ENCODE measurements around the gene GRIA1.

The GRIA1 gene

DNA sequence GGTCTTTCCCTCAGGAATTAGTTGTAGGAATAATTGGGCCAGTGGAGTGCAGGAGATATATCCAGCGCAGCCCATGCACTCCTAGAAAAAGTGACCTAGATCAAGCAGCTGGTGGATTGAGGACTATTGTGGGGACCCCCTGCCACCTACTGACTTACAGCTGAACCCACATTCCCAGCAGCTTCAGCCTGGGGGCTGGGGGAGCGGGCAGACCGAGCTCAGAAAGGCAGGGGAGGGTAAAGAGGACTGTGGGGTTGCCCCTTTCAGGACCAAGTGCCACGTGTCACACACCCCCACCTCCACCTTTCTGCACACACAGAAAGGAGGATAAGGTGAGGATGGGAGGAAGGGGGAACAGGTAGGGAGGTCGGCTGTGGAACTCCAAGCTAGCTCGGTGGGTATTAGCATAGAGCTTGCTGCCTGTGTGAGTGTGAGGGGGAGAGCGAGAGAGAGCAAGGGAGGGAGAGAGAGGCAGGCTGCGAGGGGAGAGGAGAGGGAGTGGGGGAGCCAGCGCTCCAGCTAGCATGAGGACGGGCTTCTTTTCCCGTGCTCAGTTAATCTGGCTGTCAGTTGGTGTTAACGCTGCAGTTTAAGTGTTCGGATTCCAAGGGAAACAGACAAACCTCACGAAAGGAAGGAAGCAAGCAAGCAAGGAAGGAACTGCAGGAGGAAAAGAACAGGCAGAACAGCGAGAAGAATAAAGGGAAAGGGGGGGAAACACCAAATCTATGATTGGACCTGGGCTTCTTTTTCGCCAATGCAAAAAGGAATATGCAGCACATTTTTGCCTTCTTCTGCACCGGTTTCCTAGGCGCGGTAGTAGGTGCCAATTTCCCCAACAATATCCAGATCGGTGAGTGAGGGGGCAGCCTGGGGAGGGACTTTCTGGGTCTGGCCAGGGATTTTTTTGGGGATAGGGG, at the start of gene GRIA1:
TSS of gene GRIA1 (plus strand) at position 553 of the 920 bp plus-strand sequence.
- FAIRE-seq (no peak), DNase-seq (ENCODE audit: low spot score) (no peak)

DNA sequence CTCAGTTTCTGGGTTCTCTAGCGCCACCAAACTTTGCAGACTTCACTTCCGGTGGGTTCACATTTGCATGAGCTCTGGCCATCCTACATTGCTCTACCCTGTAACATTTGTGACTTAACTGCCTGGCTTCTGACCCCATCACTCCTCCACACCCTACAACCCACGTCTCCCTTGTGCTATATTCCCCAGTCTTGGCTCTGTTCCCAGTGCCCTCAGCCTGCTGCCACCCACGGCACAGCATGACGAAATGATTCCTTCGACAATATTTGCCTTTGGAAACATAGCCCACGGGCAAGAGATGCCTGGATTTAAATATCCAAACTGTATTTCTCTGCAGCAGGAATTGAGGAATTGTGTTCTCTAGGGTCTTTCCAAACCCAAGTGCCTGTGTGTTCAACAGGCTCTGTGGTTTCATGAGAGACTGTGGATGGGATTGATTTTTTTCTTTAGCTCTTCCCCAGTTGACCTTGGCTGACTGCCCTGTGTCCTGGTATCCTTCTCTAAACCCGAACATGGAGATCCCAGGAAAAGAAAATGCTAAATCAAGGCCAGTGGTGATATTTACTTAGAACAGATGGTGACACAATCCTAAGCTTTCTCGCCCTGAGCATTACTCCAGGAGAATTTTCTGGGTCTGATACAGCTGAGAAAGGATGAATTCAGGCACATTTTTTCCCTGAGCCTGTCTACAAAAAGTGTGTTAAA, 44.4 kb upstream of the GRIA1 start:
- FAIRE-seq (no peak), DNase-seq (ENCODE audit: low spot score) (no peak)

DNA sequence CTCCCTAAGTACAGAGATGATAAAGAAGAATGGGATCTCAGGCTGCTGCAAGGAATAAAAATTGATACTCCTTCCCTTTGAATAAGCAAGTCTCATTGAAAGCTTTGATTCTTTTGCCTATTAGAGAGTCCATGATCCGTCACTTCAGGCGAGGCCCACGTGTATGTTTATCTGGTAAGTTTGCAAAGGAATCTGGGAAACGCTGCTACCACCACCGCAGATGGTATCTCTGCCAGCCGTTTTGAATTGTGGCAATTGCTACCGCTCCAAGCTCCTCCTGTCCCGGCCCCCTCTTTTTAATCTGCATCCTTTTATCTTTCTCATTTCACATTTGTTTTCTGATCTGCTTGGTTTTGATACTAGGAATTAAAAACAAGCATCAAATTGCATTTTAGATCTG, 42.9 kb upstream of the GRIA1 start:
- DNase-seq (ENCODE audit: low spot score) (no peak), FAIRE-seq (no peak)

DNA sequence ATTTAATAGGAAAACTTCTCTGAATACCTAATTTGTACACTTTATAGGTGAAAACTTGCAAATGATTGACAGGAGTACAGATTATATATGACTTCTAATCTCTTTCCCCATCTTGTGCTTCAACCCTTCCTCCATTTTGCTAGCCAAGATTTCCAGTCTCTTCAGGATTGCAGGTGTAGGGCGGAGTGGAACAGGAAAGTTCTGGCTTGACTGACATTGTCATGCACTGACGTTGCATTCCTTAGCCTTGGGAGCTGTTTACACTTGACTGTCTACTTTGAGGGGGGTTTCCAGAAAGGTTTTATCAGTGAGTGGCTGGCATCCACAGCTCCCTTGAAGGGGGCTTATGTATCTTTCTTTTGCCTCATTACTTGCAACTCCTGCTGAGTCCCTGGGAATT, 34.1 kb upstream of the GRIA1 start:
- FAIRE-seq (no peak), DNase-seq (ENCODE audit: low spot score) (no peak)

DNA sequence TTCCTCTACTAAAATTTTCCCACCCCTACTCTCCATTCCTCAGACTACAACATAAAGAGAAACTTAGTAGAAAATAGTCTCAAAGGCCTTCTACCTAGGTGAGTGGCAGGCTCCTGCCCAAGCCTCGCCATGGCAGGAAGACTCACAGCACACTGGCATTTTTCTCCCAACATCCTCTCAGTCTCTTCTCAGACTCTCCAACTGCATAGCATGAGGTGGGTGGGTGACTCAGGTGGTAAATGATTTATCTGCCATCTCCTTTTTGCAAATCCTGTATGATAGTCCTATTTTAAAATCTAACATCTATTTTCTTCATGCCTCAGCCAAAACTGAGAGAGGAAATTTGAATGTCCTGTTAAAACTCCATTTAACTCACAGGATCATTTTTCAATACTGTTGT, 33.5 kb upstream of the GRIA1 start:
- FAIRE-seq (no peak), DNase-seq (ENCODE audit: low spot score) (peak; percentile 17)

DNA sequence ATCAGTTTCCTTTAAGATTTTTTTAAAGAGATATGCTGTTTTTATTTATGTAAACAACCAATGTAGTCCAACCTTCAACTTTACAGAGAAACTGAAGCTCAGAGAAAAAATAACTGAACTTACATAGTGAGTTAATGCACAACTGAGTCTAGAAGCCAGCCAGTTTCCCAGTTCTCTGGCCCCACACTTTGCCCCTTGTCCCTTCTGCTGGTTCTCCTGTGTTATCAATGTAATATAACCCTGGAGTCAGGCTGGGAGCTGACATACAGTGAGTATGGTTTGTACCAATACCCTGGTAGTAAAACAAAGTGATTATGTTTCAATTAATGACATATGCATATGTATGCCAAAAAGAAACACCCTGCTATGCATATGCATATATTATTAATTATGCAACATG, 32.2 kb upstream of the GRIA1 start:
- FAIRE-seq (no peak), DNase-seq (ENCODE audit: low spot score) (no peak)

DNA sequence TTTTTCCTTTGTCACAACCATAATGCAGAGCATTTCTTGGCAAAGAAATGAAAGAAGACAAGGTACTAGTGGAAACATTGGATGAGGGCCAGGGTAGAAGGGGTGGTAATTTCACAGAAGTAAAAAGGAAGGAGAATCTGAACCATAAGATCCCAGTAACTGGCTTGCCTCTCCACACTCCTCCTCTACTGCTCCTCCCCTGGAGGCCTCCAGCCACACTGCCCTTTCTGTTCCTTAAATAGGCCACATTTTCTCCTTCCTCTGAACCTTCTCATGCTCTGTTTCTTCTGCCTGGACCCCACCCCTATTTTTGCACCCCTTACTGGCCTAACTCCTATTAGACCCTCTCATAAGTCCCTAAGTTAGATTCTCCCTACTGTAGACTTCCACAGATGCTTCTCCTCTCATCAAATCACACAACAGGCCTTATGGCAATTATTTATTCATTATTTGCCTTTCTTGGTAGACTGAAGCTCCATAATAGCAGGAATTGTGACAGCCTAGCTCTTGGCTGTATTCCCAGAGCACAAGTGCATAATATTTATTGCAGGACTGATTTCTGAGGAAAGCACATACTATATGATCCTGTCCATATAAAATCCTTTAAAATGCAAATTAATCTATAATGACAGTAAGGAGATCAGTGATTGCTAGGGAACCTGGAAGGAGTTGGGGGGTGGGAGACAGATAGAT, 31.3 kb upstream of the GRIA1 start:
- no peak for DNase-seq (ENCODE audit: low spot score)
- no peak for FAIRE-seq

DNA sequence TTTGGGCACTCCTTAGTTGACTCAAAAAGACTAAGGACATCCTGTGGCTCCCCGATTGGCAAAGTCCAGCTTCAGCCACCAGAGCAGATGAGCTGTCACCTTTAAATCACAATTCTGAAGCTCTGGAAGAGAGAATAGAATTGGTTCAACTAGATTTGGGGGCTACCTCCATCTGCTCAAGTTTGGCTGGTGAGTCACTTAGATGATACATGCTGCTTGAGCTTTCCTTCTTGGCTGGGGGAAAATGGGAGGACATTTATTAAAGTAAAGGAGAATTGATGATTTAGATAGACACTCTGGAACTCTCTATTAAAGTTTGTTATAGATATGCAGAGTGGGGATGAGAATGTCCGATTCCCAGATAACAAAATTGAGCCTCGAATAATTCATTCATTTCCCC, 30.0 kb upstream of the GRIA1 start:
- DNase-seq (ENCODE audit: low spot score) (no peak), FAIRE-seq (no peak)

DNA sequence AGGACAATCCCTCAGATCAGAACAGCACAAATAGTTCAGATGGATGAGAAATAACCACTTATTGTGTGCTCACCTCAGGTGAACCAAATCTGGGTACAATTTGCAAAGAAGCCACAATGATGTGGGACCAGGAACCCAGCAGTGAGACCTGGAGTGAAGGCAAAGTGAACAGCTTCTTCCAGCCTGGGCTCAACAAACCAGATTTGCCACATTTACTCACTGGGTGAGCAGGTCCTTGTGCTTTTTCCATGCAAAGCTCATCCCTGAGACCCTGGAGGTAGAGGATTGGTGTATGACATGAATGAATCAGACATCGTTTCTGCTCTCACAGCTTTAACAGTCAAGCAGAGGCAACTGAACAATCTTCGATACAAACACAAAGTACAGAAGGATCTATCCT, 29.1 kb upstream of the GRIA1 start:
- FAIRE-seq (no peak), DNase-seq (ENCODE audit: low spot score) (no peak)

DNA sequence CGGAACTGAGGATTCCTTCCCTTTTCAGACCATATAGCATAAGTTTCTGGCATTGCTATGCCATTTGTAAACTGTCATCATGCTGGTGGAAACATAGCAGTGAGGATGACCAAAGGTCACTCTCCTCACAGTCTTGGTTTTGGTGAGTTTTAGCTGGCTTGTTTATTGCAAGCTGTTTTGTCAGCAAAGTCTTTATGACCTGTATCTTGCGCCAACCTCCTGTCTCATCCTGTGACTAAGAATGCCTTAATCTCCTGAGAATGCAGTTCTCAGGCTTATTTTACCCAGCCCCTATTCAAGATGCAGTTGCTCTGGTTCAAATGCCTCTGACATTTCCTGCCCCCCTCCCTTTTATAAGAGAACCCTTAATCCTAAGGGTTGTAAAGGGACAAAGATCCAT, 26.7 kb upstream of the GRIA1 start:
- DNase-seq (ENCODE audit: low spot score) (peak; percentile 12), FAIRE-seq (no peak)

DNA sequence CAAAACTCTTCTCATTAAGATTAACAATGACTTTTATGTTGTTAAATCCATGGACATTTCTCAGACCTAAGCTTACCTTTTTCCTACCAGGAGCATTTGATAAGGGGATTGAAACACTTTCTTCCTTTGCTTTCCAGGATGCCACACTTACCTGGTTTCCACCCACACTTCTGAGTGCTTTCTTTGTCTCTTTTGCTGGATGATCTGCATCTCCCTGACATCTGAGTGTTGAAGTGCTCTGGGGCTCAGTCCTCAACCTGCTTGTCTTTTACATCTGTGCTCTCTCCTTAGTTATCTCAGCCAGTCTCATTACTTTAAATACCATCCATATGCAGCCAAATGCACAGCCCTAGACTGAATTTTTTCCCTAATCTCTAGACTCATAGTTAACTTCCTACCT, 22.9 kb upstream of the GRIA1 start:
- no peak for FAIRE-seq
- no peak for DNase-seq (ENCODE audit: low spot score)

DNA sequence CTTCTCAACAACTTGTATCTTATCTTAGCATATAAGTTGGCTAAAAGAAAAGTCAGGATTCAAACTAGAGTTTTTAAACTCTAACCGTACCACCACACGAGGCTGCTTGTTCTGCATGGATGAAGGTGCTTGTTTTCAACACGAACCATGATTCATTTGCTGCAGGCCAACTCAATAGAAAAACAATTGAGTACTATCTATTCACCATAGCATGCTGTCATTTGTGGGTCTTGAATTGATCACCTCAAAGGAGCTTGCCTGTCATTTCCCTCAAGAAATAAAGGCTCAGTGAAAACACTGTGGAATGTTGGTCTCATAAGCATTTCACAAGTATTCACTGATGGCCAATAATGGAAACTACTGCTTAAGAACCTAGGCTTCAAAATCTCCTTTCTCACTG, 21.0 kb upstream of the GRIA1 start:
- FAIRE-seq (no peak), DNase-seq (ENCODE audit: low spot score) (no peak)

DNA sequence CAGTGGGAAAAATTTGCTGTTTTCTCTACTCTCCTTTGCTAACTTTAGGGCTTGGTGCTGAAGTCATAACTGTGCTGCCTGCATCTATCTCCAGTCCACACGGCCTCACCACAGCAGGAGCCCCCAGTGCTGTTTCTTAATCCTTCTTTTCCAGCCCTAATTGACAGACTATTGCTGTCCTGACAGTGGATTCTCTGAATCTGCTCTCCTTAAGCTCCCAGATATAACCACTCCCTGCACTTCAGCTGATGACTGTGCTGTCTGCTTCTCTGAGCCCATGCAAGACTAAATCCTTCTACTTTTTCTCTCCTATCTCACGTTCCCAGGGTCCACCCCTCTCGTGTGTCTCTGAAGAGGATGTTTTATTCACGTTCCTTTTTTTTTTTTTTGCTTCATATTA, 19.7 kb upstream of the GRIA1 start:
- DNase-seq (ENCODE audit: low spot score) (no peak), FAIRE-seq (no peak)

DNA sequence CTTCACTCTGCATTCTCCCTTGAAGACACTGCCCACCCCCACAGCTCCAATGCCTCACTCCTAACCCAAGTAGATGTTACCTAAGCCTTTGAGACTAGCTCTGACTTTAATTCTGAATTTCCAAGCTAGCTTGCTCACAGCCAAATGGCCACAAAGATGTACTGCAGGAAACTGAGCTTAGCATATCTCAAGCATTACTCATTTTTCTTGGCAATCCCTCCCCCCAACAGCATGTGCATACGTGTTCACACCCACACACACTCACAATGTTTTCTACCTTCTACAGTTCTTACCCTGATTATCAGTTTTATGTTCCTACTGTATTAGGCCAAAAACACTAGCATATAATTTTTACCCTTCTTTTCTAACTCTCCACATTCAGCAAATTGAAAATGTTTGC, 13.7 kb upstream of the GRIA1 start:
- peak; percentile 38 for FAIRE-seq
- DNase-seq (ENCODE audit: low spot score): peak; percentile 57

DNA sequence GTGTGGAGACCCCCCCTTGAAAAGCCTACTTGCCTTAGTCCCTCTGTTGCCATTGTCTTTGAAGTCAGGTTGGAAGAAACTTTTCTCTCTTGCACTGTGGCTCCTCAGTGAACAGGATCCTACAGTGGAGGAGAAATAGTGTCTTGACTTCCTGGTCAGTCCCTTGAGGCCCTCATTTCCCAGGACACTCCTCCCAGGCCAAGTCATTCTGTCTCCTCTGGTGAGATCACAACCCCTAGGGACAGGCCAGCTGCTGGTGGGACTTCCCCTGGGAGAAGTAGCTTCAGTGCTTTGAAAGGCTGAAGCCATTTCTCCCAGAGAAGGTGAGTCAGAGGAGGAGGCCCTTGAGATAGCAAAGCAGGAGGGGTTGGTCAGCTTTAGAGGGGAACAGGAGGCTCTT, 10.1 kb upstream of the GRIA1 start:
- DNase-seq (ENCODE audit: low spot score) (peak; percentile 70), FAIRE-seq (no peak)

DNA sequence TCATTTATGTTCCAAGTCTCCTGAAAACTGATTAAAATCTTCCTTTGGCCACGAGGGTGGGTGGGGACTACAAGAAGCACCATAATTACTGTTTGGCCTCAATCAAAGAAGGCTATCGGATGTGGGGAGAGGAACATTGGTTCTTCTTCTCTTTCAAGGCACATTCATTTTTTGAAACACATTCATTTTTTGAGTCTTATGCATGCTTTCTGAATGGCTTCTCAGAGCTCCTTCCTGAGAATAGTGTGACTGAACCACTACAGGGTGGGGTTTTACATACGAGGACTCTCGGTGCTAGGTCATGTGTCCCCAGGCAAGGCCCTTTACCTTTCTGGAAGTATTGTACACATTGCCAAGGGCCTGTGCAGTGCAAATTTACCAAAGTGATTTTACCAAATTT, 7.0 kb upstream of the GRIA1 start:
- DNase-seq (ENCODE audit: low spot score) (no peak), FAIRE-seq (no peak)

DNA sequence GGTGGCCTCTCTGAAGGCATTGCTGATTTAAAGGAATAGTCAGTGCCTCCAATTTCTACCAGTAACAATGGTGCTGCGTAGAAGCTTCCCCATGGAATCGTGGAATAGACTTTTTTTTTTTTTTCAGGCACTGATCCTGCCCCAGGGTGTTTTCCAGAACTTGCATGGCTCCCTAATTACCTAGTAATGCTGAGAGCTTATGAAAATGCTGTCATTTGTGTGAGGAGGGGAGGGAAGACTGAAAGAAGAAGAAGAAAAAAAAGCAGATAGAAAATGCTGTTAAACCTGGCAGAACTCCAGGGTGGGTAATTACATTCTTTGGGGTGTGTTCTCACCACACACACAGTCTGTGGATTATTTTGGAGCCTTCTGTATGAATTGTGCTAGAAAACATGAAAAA, 4.8 kb upstream of the GRIA1 start:
- DNase-seq (ENCODE audit: low spot score) (no peak), FAIRE-seq (no peak)

DNA sequence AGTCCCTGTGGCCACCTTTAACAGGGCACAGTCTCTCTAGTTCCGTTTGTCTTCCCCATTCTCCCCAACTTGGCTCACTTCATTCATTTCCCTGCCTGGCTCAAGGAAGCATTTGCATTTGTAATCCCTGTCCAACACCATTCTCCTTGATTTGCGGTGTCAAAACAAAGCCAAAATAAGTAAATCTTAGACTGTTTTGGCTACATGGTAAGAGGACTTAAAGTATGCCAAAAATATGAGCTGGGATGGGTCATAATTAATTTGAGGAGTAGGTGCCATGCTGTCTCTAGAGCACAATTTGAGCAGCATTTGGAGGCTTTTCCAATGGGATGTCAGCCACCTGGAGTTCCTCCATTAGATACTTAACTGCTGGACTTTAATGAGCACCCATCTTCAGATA, 3.7 kb upstream of the GRIA1 start:
- FAIRE-seq (no peak), DNase-seq (ENCODE audit: low spot score) (no peak)

DNA sequence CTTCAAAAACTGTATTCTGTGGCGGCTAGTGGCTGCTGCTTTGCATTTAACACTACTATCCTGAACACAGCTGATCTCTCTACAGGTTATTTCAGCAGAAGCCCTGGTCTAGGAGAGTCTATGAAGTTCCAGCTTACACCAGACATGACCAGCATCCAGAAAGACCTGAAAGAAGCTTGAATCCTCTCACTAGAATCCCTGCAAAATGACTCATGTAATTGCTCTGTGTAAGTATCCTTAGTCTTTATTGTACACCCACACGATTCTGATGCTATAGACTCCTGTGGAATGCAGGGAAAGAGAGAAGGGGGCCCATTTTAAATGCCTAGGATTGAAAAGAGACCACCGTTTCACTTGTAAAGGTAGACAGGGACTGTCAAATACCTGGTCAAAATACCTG, 859 bp upstream of the GRIA1 start:
- FAIRE-seq (no peak), DNase-seq (ENCODE audit: low spot score) (no peak)

DNA sequence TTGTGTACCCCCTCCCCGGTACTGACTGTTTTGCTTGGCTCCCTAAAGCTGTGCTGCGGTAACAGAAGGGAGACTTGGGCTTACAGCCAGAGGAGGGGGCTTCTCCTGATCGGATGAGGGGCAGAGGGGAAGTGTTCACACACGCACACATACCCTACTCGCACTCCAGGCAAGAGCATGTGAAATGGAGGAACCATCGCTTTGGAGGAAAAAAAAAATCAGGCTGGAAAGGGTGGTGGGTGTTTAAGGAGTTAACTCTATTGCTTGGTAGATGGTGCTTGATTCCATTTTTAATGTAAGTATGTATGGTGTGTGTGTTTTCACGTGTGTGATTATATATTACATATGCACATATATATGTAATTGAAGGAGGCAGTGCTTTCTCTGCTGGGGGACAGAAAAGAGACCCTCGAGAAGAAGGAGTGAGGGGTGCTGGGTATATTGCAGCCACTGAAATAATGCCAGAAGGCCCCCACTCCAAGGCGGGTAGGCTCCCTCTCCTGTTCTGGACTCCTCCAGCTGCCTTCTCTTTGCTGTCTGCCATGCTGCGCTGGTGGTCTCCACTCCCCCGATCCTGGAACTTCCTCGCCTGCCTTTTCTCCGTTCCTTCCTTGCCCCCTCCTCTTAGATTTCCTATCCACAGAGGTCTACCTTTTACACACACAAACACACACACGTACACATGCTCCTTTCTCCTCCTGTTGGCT, 721 bp downstream of the GRIA1 start:
- FAIRE-seq (no peak), DNase-seq (ENCODE audit: low spot score) (no peak)

DNA sequence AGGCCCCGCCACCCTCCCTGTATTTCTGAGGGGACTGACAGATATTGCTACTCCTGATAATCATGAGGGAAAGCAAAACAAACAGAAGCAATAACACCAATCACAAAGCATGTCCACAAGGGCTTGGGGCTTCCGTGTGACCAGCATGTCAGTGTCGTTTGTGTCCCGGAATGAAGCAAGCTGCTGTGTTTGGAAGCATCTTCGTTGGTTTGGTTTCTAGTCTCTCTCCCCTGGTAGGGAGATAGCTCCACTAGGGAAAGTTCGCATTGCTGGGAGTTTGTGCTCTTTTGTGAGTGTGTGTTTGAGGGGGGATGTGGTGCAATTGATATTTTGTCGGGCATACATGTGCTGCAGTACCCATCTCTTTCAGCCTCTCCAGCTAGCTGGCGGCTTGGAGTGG, 1.4 kb downstream of the GRIA1 start:
- DNase-seq (ENCODE audit: low spot score): no peak
- FAIRE-seq: no peak

DNA sequence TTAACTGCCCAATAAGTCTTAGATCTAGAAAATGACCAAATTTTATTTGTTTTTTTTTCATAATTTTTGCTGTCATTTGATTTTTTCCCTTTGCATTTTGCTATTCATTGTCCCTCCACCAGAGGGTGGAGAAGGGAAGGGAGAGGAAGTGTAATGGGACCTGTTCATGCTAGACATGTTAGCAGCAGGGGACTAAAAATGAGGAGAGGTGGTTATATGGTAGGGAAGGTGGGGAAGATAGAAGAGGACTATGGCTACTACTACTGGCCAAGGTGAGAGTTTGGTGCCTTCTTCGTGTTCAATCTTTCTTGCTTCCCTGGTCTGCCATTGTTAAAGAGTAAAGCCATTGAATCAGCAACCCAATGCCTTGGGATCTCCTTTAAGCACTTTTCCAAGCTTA, 6.4 kb downstream of the GRIA1 start:
- FAIRE-seq (no peak), DNase-seq (ENCODE audit: low spot score) (no peak)
